GM19438 (cell line): Measurements from ENCODE around the gene TADA2A.

ENCODE experiments used
- ATAC-seq: cut with Tn5 transposase; IDR thresholded peaks from one replicate; pipeline ENCODE4 v1.9.1; 2021; ENCODE audit warnings: low read depth; ENCODE audit not compliant: unreplicated experiment

The TADA2A gene

DNA sequence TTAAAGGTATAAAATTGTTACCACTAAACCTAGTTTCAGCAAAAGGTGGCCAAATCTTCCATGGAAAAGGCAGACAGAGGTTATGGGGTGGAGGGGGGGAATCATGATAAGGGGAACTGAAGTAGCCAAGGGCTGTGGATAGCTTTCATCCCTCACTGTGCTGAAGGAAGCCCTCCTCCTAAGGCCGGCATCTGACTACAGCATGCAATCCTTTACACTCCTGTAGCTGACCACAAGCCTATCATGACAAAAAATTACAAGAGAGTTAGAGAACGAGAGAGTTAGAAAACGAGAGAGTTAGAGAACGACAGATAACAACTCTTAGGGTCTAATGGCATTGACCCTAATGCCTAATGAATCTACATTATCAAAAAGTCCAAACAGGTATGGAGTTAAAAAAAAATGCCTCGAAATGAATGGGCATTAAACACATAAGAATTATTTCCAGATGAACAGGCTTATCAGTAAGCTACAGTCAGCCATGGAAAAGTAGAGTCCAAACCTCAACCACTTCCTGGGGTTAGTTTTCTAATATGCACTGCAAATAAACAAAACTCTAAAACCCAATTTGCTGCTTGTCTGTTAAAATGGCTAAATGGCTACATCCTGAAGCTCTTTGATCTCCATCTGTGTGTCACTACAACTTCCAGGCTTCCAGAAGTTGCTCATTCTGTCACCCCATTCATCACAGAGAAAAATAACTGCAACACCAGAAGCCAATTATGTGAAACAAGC is 112.7 kb downstream of the TADA2A start:
- ATAC-seq = no peak

DNA sequence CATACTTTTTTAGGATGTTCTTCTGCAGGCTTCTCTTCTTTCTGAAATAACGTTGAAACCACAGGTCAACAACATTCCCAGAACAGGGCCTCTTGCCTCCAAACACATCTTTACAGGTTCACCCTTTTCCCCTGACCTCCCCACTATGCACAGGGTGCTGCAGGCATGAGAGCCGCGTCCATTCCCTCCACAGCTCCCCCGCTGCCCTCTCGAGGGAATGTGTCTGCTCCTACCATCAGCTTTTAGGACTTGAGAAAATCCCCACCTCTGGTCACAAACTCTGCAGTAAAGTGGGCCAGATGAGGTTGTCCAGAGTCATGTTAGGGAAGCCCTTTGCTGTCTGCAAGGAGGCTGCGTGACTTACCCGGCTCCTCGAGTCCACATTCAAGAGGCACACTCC is 113.5 kb downstream of the TADA2A start:
- no peak for ATAC-seq

DNA sequence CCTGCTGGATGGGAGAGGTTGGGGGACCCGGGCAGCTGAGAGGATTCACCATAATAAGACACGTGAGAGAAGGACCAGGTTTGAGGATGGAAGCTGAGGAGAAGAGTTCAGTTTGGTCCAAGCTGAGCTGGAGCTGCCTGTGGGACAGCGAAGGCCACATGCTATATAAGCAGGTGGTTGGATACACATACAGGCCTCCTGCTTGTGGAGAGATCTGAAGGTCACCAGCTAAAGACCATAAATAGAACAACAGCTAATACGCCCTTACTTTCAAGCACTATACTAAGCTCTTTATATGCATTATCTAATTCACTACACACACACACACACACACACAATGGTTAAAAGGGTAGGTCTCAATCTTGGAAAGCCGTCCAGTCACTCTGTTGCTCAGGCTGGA is 115.1 kb downstream of the TADA2A start:
- ATAC-seq = no peak

DNA sequence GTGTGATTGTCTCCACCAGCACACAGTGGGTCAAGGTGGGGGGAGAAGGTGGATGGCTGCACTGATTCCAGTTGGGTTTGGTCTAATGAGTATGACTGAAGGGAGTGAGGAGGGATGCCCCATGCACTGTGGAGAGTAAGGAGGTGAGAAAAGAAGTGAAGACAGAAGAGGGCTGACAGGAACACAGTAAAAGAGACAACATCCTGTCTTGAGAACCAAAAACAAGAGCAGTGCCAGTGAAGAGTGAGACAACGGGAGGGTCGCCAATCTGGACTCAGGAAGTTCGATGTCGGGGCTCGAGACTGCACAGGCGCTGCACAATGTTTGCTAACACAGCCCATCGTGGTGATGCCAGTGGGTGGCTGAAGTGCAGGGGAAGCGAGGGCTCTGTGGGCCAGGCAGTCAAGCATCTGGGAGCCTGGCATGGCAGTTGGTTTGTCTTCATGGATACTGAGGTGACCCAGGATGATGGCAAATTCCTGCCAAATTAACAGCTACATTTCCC is 117.1 kb downstream of the TADA2A start:
- ATAC-seq = no peak

DNA sequence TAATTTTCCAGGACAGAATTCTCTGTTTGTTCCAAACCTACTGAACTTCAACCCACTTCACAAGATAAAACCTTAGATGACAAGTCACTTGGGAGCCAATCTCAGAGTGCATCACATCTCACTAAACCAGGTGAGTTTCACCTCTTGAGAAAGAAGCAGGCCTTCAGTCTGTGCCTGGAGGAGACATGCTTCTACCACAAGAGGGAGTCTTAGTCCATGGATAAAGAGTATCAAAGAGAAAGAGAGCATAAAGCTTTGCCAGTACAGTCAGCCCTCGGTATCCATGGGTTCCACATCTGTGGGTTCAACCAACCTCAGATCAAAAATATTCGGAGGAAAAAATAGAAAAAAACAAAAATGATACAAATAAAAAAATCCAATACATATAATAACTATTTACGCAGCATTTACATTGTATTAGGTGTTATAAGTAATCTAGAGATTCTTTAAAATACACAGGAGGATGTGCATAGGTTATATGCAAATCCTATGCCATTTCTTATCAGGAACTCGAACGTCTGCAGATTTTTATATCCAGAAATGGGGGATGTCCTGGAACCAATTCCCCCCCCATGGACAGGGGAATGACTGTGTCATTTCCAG is 120.7 kb downstream of the TADA2A start:
- ATAC-seq = no peak
